ENCODE results near the gene OR8D4.

DNA sequence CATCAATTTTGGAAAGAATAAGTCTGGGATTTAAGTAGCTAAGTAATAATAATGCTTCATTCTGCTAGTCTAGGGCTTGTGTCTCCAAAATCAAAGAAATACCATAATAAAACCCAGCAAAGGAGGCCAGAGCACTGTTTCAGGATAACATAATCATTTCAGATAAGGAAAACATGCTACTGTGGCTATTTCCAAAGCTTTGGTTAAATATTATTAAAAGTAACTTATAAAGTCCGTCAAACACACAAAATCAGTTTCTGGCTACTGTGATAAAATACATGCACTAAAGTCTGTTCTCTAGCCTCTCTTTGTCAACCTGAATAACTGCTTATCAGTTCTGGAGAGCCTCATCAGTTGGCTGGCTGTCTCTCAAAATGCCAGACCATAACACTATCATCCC lies 43.2 kb downstream of the OR8D4 start:
- TF ChIP-seq POLR2A (IDR thresholded peaks at IDR 0.05; ENCODE audit: low read depth) = no peak
- TF ChIP-seq, protein P1, sequence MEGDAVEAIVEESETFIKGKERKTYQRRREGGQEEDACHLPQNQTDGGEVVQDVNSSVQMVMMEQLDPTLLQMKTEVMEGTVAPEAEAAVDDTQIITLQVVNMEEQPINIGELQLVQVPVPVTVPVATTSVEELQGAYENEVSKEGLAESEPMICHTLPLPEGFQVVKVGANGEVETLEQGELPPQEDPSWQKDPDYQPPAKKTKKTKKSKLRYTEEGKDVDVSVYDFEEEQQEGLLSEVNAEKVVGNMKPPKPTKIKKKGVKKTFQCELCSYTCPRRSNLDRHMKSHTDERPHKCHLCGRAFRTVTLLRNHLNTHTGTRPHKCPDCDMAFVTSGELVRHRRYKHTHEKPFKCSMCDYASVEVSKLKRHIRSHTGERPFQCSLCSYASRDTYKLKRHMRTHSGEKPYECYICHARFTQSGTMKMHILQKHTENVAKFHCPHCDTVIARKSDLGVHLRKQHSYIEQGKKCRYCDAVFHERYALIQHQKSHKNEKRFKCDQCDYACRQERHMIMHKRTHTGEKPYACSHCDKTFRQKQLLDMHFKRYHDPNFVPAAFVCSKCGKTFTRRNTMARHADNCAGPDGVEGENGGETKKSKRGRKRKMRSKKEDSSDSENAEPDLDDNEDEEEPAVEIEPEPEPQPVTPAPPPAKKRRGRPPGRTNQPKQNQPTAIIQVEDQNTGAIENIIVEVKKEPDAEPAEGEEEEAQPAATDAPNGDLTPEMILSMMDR (IDR thresholded peaks at IDR 0.05) = no peak
- TF ChIP-seq EP300 (IDR thresholded peaks at IDR 0.05) = no peak
- no peak for TF ChIP-seq POLR2AphosphoS5 (IDR thresholded peaks at IDR 0.05)

All from esophagus muscularis mucosa (tissue), 4 donors.